A673 (cell line): ENCODE data around the gene SRPK3.

ENCODE experiments used
- EZH2 ChIP-seq: fragments of 200-600 bp; sonication (generic); IDR thresholded peaks from 2 replicates; pipeline ENCODE4 v1.6.1; 2017; ENCODE audit warnings: borderline replicate concordance, low read depth, mild to moderate bottlenecking, mixed read lengths, antibody characterized with exemption, low read length; ENCODE audit not compliant: poor library complexity, severe bottlenecking
- TF ChIP-seq, protein P1 (sequence below): fragments of 300-800, 200-600 bp; sonication (generic); conservative IDR thresholded peaks from 2 replicates; pipeline ENCODE4 v1.5.1; 2017; ENCODE audit warnings: low read depth, mild to moderate bottlenecking, antibody characterized with exemption, low read length, moderate library complexity, mixed read lengths

DNA sequence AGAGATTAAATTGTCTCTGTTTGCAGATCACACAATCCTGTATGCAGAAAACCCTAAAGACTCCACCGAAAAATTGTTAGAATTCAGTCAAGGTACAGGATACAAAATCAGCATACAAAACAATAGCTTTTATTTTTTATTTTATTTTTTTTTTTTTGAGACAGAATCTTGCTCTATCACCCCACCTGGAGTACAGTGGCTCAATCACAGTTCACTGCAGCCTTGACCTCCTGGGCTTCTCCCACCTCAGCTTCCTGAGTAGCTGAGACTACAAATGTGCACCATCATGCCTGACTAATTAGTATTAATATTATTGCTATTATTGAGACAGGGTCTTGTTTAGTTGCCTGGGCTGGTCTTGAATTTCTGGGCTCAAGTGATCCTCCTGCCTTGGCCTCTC is 25.7 kb upstream of the SRPK3 start:
- TF ChIP-seq, protein P1, sequence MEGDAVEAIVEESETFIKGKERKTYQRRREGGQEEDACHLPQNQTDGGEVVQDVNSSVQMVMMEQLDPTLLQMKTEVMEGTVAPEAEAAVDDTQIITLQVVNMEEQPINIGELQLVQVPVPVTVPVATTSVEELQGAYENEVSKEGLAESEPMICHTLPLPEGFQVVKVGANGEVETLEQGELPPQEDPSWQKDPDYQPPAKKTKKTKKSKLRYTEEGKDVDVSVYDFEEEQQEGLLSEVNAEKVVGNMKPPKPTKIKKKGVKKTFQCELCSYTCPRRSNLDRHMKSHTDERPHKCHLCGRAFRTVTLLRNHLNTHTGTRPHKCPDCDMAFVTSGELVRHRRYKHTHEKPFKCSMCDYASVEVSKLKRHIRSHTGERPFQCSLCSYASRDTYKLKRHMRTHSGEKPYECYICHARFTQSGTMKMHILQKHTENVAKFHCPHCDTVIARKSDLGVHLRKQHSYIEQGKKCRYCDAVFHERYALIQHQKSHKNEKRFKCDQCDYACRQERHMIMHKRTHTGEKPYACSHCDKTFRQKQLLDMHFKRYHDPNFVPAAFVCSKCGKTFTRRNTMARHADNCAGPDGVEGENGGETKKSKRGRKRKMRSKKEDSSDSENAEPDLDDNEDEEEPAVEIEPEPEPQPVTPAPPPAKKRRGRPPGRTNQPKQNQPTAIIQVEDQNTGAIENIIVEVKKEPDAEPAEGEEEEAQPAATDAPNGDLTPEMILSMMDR = no peak
- TF ChIP-seq EZH2 = no peak
